Common myeloid progenitor, CD34-positive (primary cell): ENCODE measurements around the gene HECTD1.

ENCODE experiments used
- CTCF ChIA-PET: fragments of 350-600 bp; sonication (Branson Sonifier 250); formaldehyde crosslinking; loops from one replicate; lab custom pipeline; 2021; ENCODE audit warnings: antibody characterized with exemption; lab: Charles Lee
- POLR2A ChIA-PET: fragments of 350-600 bp; sonication (Branson Sonifier 250); formaldehyde crosslinking; loops from one replicate; lab custom pipeline; 2021; ENCODE audit warnings: antibody characterized with exemption; lab: Charles Lee
- DNase-seq, 3 donors: peaks; one replicate each; pipeline versions ENCODE4 v3.0.0 to v3.0.0-alpha.2; 2013
- H3K27ac ChIP-seq, 2 experiments: 1 replicate in 1 of 2; 2 replicates in 1 of 2; pipeline ENCODE4 v1.7.0; 2013; ENCODE audit warnings: inconsistent platforms in 2 of 2, low read length in 2 of 2, mild to moderate bottlenecking in 2 of 2, low read depth in 1 of 2, moderate library complexity in 1 of 2; ENCODE audit not compliant: severe bottlenecking in 2 of 2, insufficient read depth in 1 of 2, poor library complexity in 1 of 2
- H3K27me3 ChIP-seq, 5 experiments: replicated peaks in 2 of 5; 1 replicate in 3 of 5; 2 replicates in 2 of 5; pipeline versions ENCODE4 v1.6.1 to v1.7.0; 2013; ENCODE audit warnings: low read length in 4 of 5, mild to moderate bottlenecking in 2 of 5, moderate library complexity in 2 of 5, inconsistent platforms in 1 of 5; ENCODE audit not compliant: insufficient read depth in 5 of 5, control insufficient read depth in 4 of 5
- H3K36me3 ChIP-seq, 4 experiments: 1 replicate in 2 of 4; 2 replicates in 2 of 4; pipeline versions ENCODE4 v1.6.1 to v1.7.0; 2013; ENCODE audit warnings: low read length in 3 of 4, control low read depth in 1 of 4, mild to moderate bottlenecking in 1 of 4; ENCODE audit not compliant: control insufficient read depth in 4 of 4, insufficient read depth in 4 of 4
- H3K4me1 ChIP-seq, 4 experiments: 1 replicate in 3 of 4; 2 replicates in 1 of 4; pipeline versions ENCODE4 v1.6.1 to v1.7.1; 2013; ENCODE audit warnings: low read length in 3 of 4, mild to moderate bottlenecking in 3 of 4, control low read depth in 1 of 4, inconsistent platforms in 1 of 4, moderate library complexity in 1 of 4; ENCODE audit not compliant: control insufficient read depth in 4 of 4, insufficient read depth in 4 of 4; ENCODE audit errors: control extremely low read depth in 1 of 4
- H3K4me3 ChIP-seq, 7 experiments: 1 replicate in 4 of 7; 2 replicates in 3 of 7; pipeline versions ENCODE4 v1.5.1 to v1.7.0; 2013; ENCODE audit warnings: mild to moderate bottlenecking in 7 of 7, low read length in 6 of 7, moderate library complexity in 6 of 7, inconsistent platforms in 2 of 7, low read depth in 2 of 7, control low read depth in 1 of 7; ENCODE audit not compliant: insufficient read depth in 4 of 7, control insufficient read depth in 1 of 7; ENCODE audit errors: extremely low read depth in 1 of 7
- H3K9me3 ChIP-seq, 5 experiments: 1 replicate in 4 of 5; 2 replicates in 1 of 5; pipeline versions ENCODE4 v1.6.1 to v1.7.1; 2013; ENCODE audit warnings: low read length in 4 of 5, mild to moderate bottlenecking in 2 of 5, inconsistent platforms in 1 of 5, low read depth in 1 of 5, moderate library complexity in 1 of 5; ENCODE audit not compliant: control insufficient read depth in 4 of 5, insufficient read depth in 2 of 5; ENCODE audit errors: control extremely low read depth in 1 of 5
- WGBS: methylation state at CpG from one replicate; pipeline ENCODE4 v1.1.5; 2013; ENCODE audit not compliant: insufficient coverage; 5-methylcytosine and 5-hydroxymethylcytosine counted together

Gene HECTD1

DNA sequence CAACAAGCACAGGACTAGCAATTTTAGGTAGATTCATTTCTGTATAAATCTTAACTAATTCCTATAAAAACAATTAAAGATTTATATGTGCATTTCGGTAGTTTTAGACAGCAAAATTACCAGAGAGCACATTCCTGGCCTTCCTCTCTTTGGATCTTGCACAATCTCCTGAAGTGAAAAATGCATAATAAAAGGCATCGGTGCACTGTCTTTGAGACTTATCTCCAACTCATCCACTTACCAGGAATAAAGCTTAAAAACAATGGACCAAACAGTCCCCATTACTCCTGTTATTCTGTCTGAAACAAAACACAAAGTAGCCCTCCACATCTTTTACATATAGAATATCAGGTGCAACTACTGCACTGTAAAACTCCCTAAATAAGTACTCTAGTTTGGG is 69.3 kb downstream of the HECTD1 start:
- DNase-seq = no peak
- no peaks in the 10 kb centered on the region for H3K27me3 ChIP-seq
- no peaks in the 10 kb centered on the region for H3K4me1 ChIP-seq
- POLR2A ChIA-PET = no interaction called here
- H3K27ac ChIP-seq = no peak overlapping the region
- WGBS = 100% methylated on average over 1 of the region's 2 CpGs
- H3K9me3 ChIP-seq = no peaks in the 10 kb centered on the region
- CTCF ChIA-PET = interaction anchor here (0.7 to 1.1 kb wide), 2 partner anchors 10 to 20 kb away, joined by 3 to 6 read pairs; no protein-coding TSS in a partner anchor
- no peak overlapping the region for H3K4me3 ChIP-seq
- peaks cover 22 to 81% (median 51%) of the 10 kb centered on the region in 4 experiments for H3K36me3 ChIP-seq

DNA sequence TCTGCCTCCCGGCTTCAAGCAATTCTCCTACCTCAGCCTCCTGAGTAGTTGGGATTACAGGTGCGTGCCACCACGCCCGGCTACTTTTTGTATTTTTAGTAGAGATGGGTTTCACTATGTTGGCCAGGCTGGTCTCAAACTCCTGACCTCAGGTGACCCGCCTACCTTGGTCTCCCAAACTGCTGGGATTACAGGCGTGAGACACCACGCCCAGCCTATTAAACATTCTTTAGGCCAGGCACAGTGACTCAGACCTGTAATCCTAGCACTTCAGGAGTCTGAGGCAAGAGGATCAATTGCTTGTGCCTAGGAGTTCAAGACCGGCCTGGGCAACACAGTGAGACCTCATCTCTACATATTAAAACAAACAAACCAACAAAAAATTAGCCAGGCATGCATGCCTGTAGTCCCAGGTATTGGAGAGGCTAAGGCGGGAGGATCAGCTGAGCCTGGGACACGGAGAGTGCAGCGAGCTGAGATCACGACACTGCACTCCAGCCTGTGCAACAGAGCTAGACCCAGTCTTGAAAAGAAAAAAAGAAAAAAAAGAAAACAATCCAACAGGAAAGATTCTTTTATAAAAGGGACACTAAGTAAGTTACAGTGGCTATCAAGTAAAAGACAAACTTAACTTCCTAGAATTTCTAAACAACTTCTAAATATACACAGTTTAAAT is 70.2 kb downstream of the HECTD1 start:
- Histone ChIP-seq H3K9me3 (no peaks in the 10 kb centered on the region), H3K27me3 (no peaks in the 10 kb centered on the region), H3K4me3 (no peak overlapping the region), H3K27ac (no peak overlapping the region), H3K36me3 (peaks cover 18 to 82% (median 55%) of the 10 kb centered on the region in 4 experiments), H3K4me1 (no peaks in the 10 kb centered on the region)
- DNase-seq = no peak
- ChIA-PET CTCF (interaction anchor here (1.1 kb wide), 1 partner anchor 19 kb away, joined by 6 read pairs; no protein-coding TSS in a partner anchor), POLR2A (no interaction called here)
- 100% methylated on average over 4 of the region's 12 CpGs for WGBS

DNA sequence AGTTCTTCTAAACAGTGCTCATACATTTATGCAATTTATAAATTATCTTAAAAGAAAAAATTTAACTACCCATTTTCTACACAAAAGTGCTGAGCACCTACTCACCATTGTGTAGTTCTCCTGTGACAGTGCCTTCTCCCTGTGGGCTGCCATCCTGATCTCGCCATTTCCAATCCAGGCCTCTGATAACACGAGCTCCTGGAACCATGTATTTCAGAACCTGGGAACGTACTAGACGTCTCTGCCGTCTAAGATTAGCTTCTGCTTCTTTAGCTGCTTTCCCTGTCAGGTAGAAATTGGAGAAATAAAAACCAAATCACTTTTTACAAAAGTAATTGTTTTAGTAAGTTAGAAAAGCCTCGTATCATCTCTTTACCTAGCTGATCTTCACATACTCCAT is 74.5 kb downstream of the HECTD1 start:
- WGBS = 100% methylated on average over 2 of the region's 6 CpGs
- POLR2A ChIA-PET = no interaction called here
- H3K4me1 ChIP-seq = peaks cover 0 to 5% (median 2%) of the 10 kb centered on the region in 4 experiments
- peaks cover 7 to 77% (median 54%) of the 10 kb centered on the region in 4 experiments for H3K36me3 ChIP-seq
- no peaks in the 10 kb centered on the region for H3K9me3 ChIP-seq
- no peak overlapping the region for H3K27ac ChIP-seq
- CTCF ChIA-PET = interaction anchor here (1.0 kb wide), 2 partner anchors 31 to 34 kb away, joined by 3 read pairs; no protein-coding TSS in a partner anchor
- no peak for DNase-seq
- H3K4me3 ChIP-seq = no peak overlapping the region
- no peaks in the 10 kb centered on the region for H3K27me3 ChIP-seq

DNA sequence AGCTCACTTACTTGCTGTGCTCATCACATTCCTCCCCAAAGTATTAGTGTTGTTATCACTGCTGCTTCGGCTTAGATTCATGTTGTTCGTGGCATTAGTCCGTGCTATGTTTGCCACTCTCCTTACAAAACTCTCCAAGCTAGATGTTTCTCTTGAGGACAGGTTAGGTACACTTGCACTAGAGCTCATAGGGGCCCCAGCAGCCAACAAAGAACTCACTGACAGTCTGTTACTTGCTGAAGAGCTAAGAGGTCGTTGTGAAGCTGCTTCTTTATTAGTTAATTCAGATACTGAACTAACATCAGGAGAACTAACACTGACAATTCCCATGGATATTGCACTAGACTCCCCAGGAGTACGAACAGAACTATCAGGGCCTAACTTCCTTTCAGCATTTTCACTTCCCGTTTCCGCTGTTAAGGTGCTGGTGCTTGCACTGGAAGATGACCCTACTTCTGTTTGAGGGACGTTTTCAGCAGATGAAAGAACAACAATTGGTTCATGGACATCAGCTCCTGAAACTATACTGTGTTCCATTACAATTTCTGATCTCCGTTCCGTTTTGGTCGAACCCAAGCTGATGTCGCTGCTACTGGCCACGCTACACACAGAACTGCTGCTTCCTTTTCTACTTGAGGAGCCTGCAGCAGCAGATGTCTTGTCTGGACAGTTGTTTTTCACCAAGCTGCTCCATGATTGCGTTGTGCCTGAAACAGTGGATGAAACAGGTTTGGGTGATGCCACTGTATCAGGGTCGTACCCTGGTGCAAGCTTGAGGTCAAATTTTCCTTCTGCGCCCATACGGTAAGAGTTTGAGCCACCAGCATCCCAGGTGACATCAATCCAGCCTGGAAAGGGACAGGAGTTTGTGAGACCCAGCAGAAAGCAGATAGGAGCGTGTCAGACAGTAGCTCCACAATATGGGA is 78.7 kb downstream of the HECTD1 start:
- ChIA-PET POLR2A (no interaction called here), CTCF (interaction anchor here (0.6 to 1.5 kb wide), 4 partner anchors 10 to 474 kb away, joined by 3 read pairs; no protein-coding TSS in a partner anchor)
- WGBS = 97% methylated on average over 15 of the region's 18 CpGs
- Histone ChIP-seq H3K27ac (peak overlapping the region; percentile 48 to 55), H3K36me3 (peaks cover 10 to 67% (median 48%) of the 10 kb centered on the region in 4 experiments), H3K4me3 (no peak overlapping the region), H3K9me3 (no peaks in the 10 kb centered on the region), H3K4me1 (peaks cover 0 to 10% (median 2%) of the 10 kb centered on the region in 4 experiments), H3K27me3 (no peaks in the 10 kb centered on the region)
- DNase-seq = peak in 2 of 3 donors; percentile 2 to 4

DNA sequence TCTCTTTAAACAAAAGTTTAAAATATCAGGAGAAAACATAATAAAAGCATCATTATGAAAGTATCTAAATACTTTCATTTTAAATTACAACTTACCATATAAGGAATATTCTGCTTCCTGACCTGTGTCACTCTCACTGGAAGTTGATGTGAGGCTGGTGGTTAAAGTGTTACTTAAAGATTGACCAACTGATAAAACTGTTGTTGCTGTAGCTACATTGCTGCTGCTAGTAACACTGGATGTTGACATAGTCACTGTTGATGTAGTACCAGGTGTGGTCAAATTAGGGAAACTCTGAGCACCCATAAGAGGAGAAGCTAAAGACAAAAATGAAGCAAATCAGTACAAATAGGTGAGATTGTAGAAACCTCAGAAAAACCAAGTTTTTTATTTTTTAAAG is 79.9 kb downstream of the HECTD1 start:
- Histone ChIP-seq H3K27ac (peak overlapping the region; percentile 28 to 55), H3K9me3 (no peaks in the 10 kb centered on the region), H3K36me3 (peaks cover 8 to 67% (median 47%) of the 10 kb centered on the region in 4 experiments), H3K27me3 (no peaks in the 10 kb centered on the region), H3K4me1 (peaks cover 0 to 10% (median 2%) of the 10 kb centered on the region in 4 experiments), H3K4me3 (no peak overlapping the region)
- CTCF ChIA-PET = interaction anchor here (0.8 to 1.5 kb wide), 4 partner anchors 11 to 473 kb away, joined by 3 to 4 read pairs (median 3); no protein-coding TSS in a partner anchor
- peak; percentile 32 to 91 (median 87) for DNase-seq
- POLR2A ChIA-PET = interaction anchor here (0.6 kb wide), 1 partner anchor 270 kb away, joined by 4 read pairs; no protein-coding TSS in a partner anchor

DNA sequence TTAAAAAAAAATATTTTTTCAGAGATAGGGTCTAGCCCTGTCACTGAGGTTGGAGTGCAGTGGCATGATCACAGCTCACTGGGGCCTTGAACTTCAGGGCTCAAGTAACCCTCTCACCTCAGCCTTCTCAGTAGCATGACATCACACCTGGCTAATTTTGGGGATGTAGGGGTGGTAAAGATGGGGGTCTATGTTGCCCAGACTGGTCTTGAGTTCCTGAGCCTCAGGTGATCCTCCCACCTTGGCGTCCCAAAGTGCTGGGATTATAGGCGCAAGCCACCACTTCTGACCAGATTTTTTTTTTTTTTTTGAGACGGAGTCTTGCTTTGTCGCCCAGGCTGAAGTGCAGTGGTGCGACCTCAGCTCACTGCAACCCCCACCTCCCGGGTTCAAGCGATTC is 80.9 kb downstream of the HECTD1 start:
- H3K36me3 ChIP-seq = peaks cover 10 to 68% (median 51%) of the 10 kb centered on the region in 4 experiments
- no peak overlapping the region for H3K27ac ChIP-seq
- ChIA-PET CTCF (interaction anchor here (1.1 kb wide), 1 partner anchor 26 kb away, joined by 3 read pairs; no protein-coding TSS in a partner anchor), POLR2A (no interaction called here)
- no peak overlapping the region for H3K4me3 ChIP-seq
- no peak for DNase-seq
- WGBS = 96% methylated on average over 4 of the region's 7 CpGs
- H3K4me1 ChIP-seq = peaks cover 0 to 10% (median 2%) of the 10 kb centered on the region in 4 experiments
- H3K27me3 ChIP-seq = no peaks in the 10 kb centered on the region
- no peaks in the 10 kb centered on the region for H3K9me3 ChIP-seq
